Caco-2 (cell line): ENCODE data around the gene NFATC1. TPM values are rescaled to one million over a fixed set of nuclear protein-coding genes. Genes with fewer than 3 reads are reported as not detected.

Experiments
- BruUV-seq: library from RNA; stranded (reverse); fragments of 400-500 nt; replicated peaks from 2 replicates; lab custom pipeline; 2021; lab: Mats Ljungman, UMichigan
- CTCF ChIA-PET: fragments of 300-600 bp; sonication (Branson Sonifier 250); formaldehyde crosslinking; loops from one replicate; lab custom pipeline; 2022; ENCODE audit warnings: antibody characterized with exemption; lab: Charles Lee
- POLR2A ChIA-PET: fragments of 300-600 bp; sonication (Branson Sonifier 250); formaldehyde crosslinking; loops from one replicate; lab custom pipeline; 2022; ENCODE audit warnings: antibody characterized with exemption; lab: Charles Lee
- DNase-seq, 2 experiments: peaks; one replicate each; pipeline versions ENCODE4 v3.0.0 to v3.0.0-alpha.2; 2020 to 2022
- H3K27me3 ChIP-seq: replicated peaks from 2 replicates; pipeline ENCODE4 v1.6.0; 2011; ENCODE audit warnings: low read length; ENCODE audit not compliant: control insufficient read depth, insufficient read depth
- H3K36me3 ChIP-seq: 2 replicates; pipeline ENCODE4 v1.5.1; 2011; ENCODE audit warnings: low read length; ENCODE audit not compliant: control insufficient read depth, insufficient read depth
- H3K4me1 ChIP-seq: fragments of 250-450 bp; sonication (Bioruptor Pico); 2 replicates; pipeline ENCODE4 v1.5.1; 2020; ENCODE audit warnings: mild to moderate bottlenecking
- H3K4me3 ChIP-seq: 2 replicates; pipeline ENCODE4 v1.5.1; 2011; ENCODE audit warnings: low read depth, mild to moderate bottlenecking, control low read depth, low read length
- H3K9me3 ChIP-seq: fragments of 250-450 bp; sonication (Bioruptor Pico); 2 replicates; pipeline ENCODE4 v1.5.1; 2020; ENCODE audit warnings: mild to moderate bottlenecking, moderate library complexity
- H3K27ac Mint-ChIP-seq: one replicate; pipeline ENCODE4 v1.8.0; 2022; ENCODE audit warnings: mixed read lengths; ENCODE audit not compliant: unreplicated experiment
- H3K27me3 Mint-ChIP-seq: one replicate; pipeline ENCODE4 v1.8.0; 2022; ENCODE audit warnings: mixed read lengths; ENCODE audit not compliant: insufficient read depth, unreplicated experiment
- H3K36me3 Mint-ChIP-seq: one replicate; pipeline ENCODE4 v1.8.0; 2022; ENCODE audit warnings: mild to moderate bottlenecking, mixed read lengths; ENCODE audit not compliant: insufficient read depth, unreplicated experiment
- H3K4me1 Mint-ChIP-seq: one replicate; pipeline ENCODE4 v1.8.0; 2022; ENCODE audit warnings: low read depth, mixed read lengths; ENCODE audit not compliant: unreplicated experiment
- H3K4me3 Mint-ChIP-seq: one replicate; pipeline ENCODE4 v1.8.0; 2022; ENCODE audit warnings: mild to moderate bottlenecking, moderate library complexity, mixed read lengths; ENCODE audit not compliant: unreplicated experiment
- H3K9me3 Mint-ChIP-seq: one replicate; pipeline ENCODE4 v1.8.0; 2022; ENCODE audit warnings: mixed read lengths; ENCODE audit not compliant: unreplicated experiment
- intact Hi-C: fragments of 100-400 bp; cut with micrococcal nuclease; formaldehyde crosslinking; loops from one replicate; pipeline ENCODE4 v1.10.0; 2022; ENCODE audit not compliant: unreplicated experiment
- total RNA-seq: library from RNA; stranded (reverse); gene quantifications from 2 replicates; pipeline ENCODE4 v1.2.3, GENCODE V29; 2022
- TF ChIP-seq, protein P1 (sequence below), 2 experiments: fragments of 200-600 bp in 1 of 2; IDR thresholded peaks; 1 replicate in 1 of 2; 2 replicates in 1 of 2; pipeline versions ENCODE4 v1.5.1 to v1.8.0; 2011 to 2022; ENCODE audit warnings: antibody characterized with exemption in 1 of 2, control low read depth in 1 of 2, inconsistent platforms in 1 of 2, low read depth in 1 of 2, low read length in 1 of 2, mild to moderate bottlenecking in 1 of 2, moderate library complexity in 1 of 2; ENCODE audit not compliant: insufficient read depth in 1 of 2, severe bottlenecking in 1 of 2, unreplicated experiment in 1 of 2

The NFATC1 gene
- total RNA-seq, 1 experiment from 2014 or later, result 0.66 TPM

GRCh38 chr18:79531926-79532312, 136.2 kb downstream of the NFATC1 start:
- H3K9me3 Mint-ChIP-seq, result peaks cover 9% of the 10 kb centered on the region
- H3K36me3 Mint-ChIP-seq, result no peaks in the 10 kb centered on the region
- no peaks in the 10 kb centered on the region for H3K9me3 ChIP-seq
- H3K4me3 Mint-ChIP-seq, result no peak overlapping the region
- no peaks in the 10 kb centered on the region for H3K4me1 ChIP-seq
- H3K27me3 Mint-ChIP-seq, result peaks cover 17% of the 10 kb centered on the region
- no peaks in the 10 kb centered on the region for H3K36me3 ChIP-seq
- no peaks in the 10 kb centered on the region for H3K27me3 ChIP-seq
- BruUV-seq, result no TSS peak
- no peaks in the 10 kb centered on the region for H3K4me1 Mint-ChIP-seq
- ChIA-PET CTCF (no interaction called here), POLR2A (no interaction called here)
- intact Hi-C loops, result no loop called here
- DNase-seq, result no peak
- no peak overlapping the region for H3K4me3 ChIP-seq
- H3K27ac Mint-ChIP-seq, result no peak overlapping the region
- TF ChIP-seq, protein P1, sequence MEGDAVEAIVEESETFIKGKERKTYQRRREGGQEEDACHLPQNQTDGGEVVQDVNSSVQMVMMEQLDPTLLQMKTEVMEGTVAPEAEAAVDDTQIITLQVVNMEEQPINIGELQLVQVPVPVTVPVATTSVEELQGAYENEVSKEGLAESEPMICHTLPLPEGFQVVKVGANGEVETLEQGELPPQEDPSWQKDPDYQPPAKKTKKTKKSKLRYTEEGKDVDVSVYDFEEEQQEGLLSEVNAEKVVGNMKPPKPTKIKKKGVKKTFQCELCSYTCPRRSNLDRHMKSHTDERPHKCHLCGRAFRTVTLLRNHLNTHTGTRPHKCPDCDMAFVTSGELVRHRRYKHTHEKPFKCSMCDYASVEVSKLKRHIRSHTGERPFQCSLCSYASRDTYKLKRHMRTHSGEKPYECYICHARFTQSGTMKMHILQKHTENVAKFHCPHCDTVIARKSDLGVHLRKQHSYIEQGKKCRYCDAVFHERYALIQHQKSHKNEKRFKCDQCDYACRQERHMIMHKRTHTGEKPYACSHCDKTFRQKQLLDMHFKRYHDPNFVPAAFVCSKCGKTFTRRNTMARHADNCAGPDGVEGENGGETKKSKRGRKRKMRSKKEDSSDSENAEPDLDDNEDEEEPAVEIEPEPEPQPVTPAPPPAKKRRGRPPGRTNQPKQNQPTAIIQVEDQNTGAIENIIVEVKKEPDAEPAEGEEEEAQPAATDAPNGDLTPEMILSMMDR (IDR thresholded peaks at IDR 0.05; ENCODE audit: insufficient read depth in 1 of 2, low read depth in 1 of 2, low read length in 1 of 2, severe bottlenecking in 1 of 2, unreplicated experiment in 1 of 2), result no peak

GRCh38 chr18:79532313-79533007, 136.7 kb downstream of the NFATC1 start:
- TF ChIP-seq, protein P1 (IDR thresholded peaks at IDR 0.05; ENCODE audit: insufficient read depth in 1 of 2, low read depth in 1 of 2, low read length in 1 of 2, severe bottlenecking in 1 of 2, unreplicated experiment in 1 of 2), result no peak
- H3K4me1 Mint-ChIP-seq, result no peaks in the 10 kb centered on the region
- no peaks in the 10 kb centered on the region for H3K27me3 ChIP-seq
- intact Hi-C loops, result no loop called here
- no peak overlapping the region for H3K27ac Mint-ChIP-seq
- H3K36me3 Mint-ChIP-seq, result no peaks in the 10 kb centered on the region
- H3K4me3 ChIP-seq, result no peak overlapping the region
- no peak overlapping the region for H3K4me3 Mint-ChIP-seq
- POLR2A ChIA-PET, result no interaction called here
- no peaks in the 10 kb centered on the region for H3K36me3 ChIP-seq
- no TSS peak for BruUV-seq
- H3K27me3 Mint-ChIP-seq, result peaks cover 17% of the 10 kb centered on the region
- no peaks in the 10 kb centered on the region for H3K4me1 ChIP-seq
- CTCF ChIA-PET, result no interaction called here
- no peak for DNase-seq
- no peaks in the 10 kb centered on the region for H3K9me3 ChIP-seq
- peaks cover 12% of the 10 kb centered on the region for H3K9me3 Mint-ChIP-seq

DNA sequence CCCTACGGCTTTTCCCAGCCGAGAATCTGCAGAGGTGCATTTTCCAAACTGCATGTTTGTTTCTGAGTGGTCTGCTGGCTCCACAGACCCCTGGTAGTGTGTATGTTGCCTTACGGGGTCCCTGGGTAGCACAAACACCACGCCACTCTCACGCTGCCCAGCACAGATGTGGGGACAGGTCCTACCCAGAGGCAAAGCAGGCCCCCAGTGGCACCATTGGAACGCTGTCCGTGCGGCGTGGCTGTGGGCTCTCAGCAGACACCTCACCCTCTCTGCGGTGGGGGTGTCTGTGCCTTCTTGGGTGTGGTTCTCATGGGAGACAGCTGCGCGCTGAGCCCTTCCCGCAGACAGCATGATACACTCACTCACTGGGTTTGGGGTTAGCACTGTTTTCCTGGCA, 137.4 kb downstream of the NFATC1 start:
- DNase-seq, result no peak
- Mint-ChIP-seq H3K9me3 (peaks cover 12% of the 10 kb centered on the region), H3K27ac (no peak overlapping the region), H3K4me1 (no peaks in the 10 kb centered on the region), H3K27me3 (peaks cover 17% of the 10 kb centered on the region), H3K4me3 (no peak overlapping the region), H3K36me3 (no peaks in the 10 kb centered on the region)
- H3K9me3 ChIP-seq, result no peaks in the 10 kb centered on the region
- H3K27me3 ChIP-seq, result no peaks in the 10 kb centered on the region
- TF ChIP-seq, protein P1 (IDR thresholded peaks at IDR 0.05; ENCODE audit: insufficient read depth in 1 of 2, low read depth in 1 of 2, low read length in 1 of 2, severe bottlenecking in 1 of 2, unreplicated experiment in 1 of 2), result no peak
- H3K4me1 ChIP-seq, result no peaks in the 10 kb centered on the region
- H3K4me3 ChIP-seq, result no peak overlapping the region
- intact Hi-C loops, result no loop called here
- ChIA-PET CTCF (no interaction called here), POLR2A (no interaction called here)
- no peaks in the 10 kb centered on the region for H3K36me3 ChIP-seq
- no TSS peak for BruUV-seq
